Testis (tissue), 3 donors: ENCODE results near the gene STOX2. TPM values are rescaled to one million over a fixed set of nuclear protein-coding genes. Genes with fewer than 3 reads are reported as not detected.

Experiments used
- DNase-seq: peaks from one replicate; pipeline ENCODE4 v3.0.0-alpha.2; 2019
- H3K27ac ChIP-seq, 2 donors: fragments of 200-600 bp; sonication (generic); one replicate each; pipeline ENCODE4 v1.5.1; 2019
- H3K27me3 ChIP-seq: fragments of 200-600 bp; sonication (generic); one replicate; pipeline ENCODE4 v1.5.1; 2019
- H3K36me3 ChIP-seq: fragments of 200-600 bp; sonication (generic); one replicate; pipeline ENCODE4 v1.5.1; 2017; ENCODE audit warnings: low read depth; ENCODE audit errors: missing control alignments
- H3K4me1 ChIP-seq: fragments of 200-600 bp; sonication (generic); one replicate; pipeline ENCODE4 v1.5.1; 2019
- H3K4me3 ChIP-seq, 2 donors: fragments of 200-600 bp; sonication (generic); one replicate each; pipeline ENCODE4 v1.5.1; 2017 to 2019
- H3K9me3 ChIP-seq: fragments of 200-600 bp; sonication (generic); one replicate; pipeline ENCODE4 v1.5.1; 2017
- POLR2A ChIP-seq: fragments of 450-650 bp; IDR thresholded peaks from one replicate; pipeline ENCODE4 v1.6.1; 2017; ENCODE audit warnings: antibody characterized with exemption, mild to moderate bottlenecking, moderate library complexity
- WGBS, 2 donors: methylation state at CpG; one replicate each; pipeline ENCODE4 v1.1.5; 2018; 5-methylcytosine and 5-hydroxymethylcytosine counted together
- intact Hi-C: fragments of 100-400 bp; cut with DNase I; formaldehyde crosslinking; loops from one replicate; pipeline ENCODE4 v1.15.1; 2023; ENCODE audit warnings: low total_unique reads
- polyA plus RNA-seq: library from polyadenylated mRNA; stranded (reverse); fragments of 350-450 nt; fragmentation: Illumina TruSeq; extraction: RNeasy Lipid Tissue Mini Kit (QIAGEN cat#74804); gene quantifications from one replicate; pipeline ENCODE4 v1.2.3, GENCODE V29; 2014; ENCODE audit warnings: low read depth, low replicate concordance; ENCODE audit not compliant: insufficient read depth
- total RNA-seq, 2 donors: library from RNA; depleted of rRNA; stranded (reverse); fragments of >200 nt; gene quantifications; one replicate each; pipeline ENCODE4 v1.2.3, GENCODE V29; 2016
- TF ChIP-seq, protein P1 (sequence below), 3 experiments: fragments of 450-650 bp in 2 of 3; fragments of 200-600 bp in 1 of 3; sonication (generic) in 1 of 3; IDR thresholded peaks; one replicate each; pipeline ENCODE4 v1.5.1; 2016 to 2019; ENCODE audit warnings: antibody characterized with exemption in 3 of 3, mild to moderate bottlenecking in 2 of 3, moderate library complexity in 1 of 3

STOX2 gene
- total and polyA plus RNA-seq, 3 donors from 2014 or later, result 5.8 to 17.7 (median 15.2) TPM

DNA sequence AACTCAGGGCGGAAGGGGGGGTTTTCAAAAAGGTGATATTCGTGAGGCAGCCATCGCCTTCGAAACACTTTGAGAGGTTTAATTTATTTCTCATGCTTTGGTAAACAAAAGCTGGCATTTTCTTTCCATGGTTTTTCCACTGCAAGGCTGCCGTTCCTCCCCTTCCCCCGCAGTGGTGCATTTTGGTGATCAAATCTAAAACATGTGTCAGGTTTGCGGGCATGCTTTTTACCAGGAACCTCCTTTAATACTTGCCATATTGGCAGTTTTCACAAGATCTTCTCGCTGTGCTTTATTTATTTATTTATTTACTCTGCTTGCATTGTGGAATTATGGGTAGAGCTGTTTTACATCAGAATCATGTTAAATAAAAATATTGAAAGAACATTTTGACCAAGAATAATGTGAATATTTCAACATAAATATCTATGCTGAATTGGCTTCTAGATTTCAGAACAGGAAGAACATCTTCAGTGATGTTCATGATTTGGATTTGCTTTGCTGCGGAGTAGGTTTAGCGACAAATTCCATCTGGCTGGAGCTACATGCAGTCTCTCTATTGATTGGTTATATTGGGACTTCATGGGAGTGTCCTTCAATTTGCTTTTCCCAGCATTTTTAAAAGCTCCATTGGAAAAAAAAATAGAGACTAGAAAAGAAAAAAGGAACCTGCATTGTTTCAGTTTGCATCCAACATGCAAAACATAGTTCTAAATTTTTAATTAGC is 54.4 kb downstream of the STOX2 start:
- WGBS, 2 donors, result 64 to 72% methylated on average over 10 of the region's 10 CpGs
- intact Hi-C loops, result no loop called here
- Histone ChIP-seq H3K36me3 (no peaks in the 10 kb centered on the region), H3K9me3 (no peaks in the 10 kb centered on the region), H3K27ac (no peak overlapping the region), H3K4me3 (no peak overlapping the region), H3K27me3 (no peaks in the 10 kb centered on the region), H3K4me1 (no peaks in the 10 kb centered on the region)
- DNase-seq, result no peak
- TF ChIP-seq, protein P1, sequence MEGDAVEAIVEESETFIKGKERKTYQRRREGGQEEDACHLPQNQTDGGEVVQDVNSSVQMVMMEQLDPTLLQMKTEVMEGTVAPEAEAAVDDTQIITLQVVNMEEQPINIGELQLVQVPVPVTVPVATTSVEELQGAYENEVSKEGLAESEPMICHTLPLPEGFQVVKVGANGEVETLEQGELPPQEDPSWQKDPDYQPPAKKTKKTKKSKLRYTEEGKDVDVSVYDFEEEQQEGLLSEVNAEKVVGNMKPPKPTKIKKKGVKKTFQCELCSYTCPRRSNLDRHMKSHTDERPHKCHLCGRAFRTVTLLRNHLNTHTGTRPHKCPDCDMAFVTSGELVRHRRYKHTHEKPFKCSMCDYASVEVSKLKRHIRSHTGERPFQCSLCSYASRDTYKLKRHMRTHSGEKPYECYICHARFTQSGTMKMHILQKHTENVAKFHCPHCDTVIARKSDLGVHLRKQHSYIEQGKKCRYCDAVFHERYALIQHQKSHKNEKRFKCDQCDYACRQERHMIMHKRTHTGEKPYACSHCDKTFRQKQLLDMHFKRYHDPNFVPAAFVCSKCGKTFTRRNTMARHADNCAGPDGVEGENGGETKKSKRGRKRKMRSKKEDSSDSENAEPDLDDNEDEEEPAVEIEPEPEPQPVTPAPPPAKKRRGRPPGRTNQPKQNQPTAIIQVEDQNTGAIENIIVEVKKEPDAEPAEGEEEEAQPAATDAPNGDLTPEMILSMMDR (IDR thresholded peaks at IDR 0.05), result no peak
- TF ChIP-seq POLR2A, result no peak

- Histone ChIP-seq H3K9me3 (no peaks in the 10 kb centered on the region), H3K27me3 (no peaks in the 10 kb centered on the region), H3K4me1 (no peaks in the 10 kb centered on the region), H3K27ac (no peak overlapping the region), H3K36me3 (no peaks in the 10 kb centered on the region), H3K4me3 (no peak overlapping the region)
- peak; percentile 91 for DNase-seq
- TF ChIP-seq, protein P1 (IDR thresholded peaks at IDR 0.05), result no peak
- TF ChIP-seq POLR2A, result no peak
- intact Hi-C loops, result no loop called here
- 24 to 25% methylated on average over 7 to 8 of the region's 8 CpGs for WGBS, 2 donors
These were observed 54.9 kb downstream of the STOX2 start for GRCh38 chr4:183960046-183960420.

DNA sequence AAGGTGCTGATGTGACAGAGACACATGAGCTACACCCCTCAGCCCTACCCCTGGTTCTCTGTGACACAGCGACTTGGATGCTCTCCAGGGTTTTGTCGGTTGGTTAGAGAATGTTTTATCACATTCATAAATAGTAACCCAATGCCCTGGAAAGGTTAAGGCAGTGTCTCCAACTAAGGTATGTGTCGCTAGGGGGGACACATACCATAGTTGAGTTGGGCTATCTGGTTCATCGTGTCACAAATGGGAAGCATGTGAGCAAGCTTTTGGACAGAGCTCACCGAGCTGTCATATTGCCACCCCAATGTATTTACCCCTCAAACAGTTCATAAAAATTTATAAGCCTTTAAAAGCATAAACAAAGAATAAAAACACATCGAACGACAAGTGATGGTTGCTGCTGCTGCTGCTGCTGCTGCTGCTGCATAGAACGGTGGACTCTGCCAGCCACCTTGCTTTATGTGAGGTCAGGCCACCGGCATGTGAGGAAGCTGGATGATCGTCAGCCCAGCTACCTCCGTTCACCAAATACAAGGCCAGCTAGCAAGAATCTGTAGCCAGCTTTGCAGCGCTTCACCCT is 55.9 kb downstream of the STOX2 start:
- Histone ChIP-seq H3K27ac (no peak overlapping the region), H3K4me1 (no peaks in the 10 kb centered on the region), H3K36me3 (no peaks in the 10 kb centered on the region), H3K27me3 (no peaks in the 10 kb centered on the region), H3K4me3 (no peak overlapping the region), H3K9me3 (no peaks in the 10 kb centered on the region)
- intact Hi-C loops, result no loop called here
- TF ChIP-seq, protein P1 (IDR thresholded peaks at IDR 0.05), result no peak
- TF ChIP-seq POLR2A, result no peak
- 65 to 69% methylated on average over 12 of the region's 12 CpGs for WGBS, 2 donors
- DNase-seq, result no peak

DNA sequence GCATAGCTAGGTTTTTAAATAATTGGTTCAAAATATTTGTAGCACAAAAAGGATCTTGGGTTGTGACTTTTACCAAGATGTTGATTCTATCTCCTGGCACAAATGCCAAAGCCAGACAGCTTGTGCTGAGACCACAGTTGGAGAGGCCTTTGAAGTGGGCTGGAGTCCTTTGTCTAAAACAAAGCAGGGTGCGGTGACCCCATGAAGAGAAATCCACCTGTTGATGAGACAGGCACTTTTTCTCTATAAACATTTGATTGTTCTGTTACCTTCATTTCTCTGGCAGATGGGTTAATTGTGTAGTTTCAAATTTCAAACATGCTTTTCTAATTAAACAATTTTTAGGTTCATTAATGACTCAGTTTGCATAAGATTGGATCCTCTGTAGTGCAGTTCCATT is 56.7 kb downstream of the STOX2 start:
- no peak for DNase-seq
- TF ChIP-seq, protein P1 (IDR thresholded peaks at IDR 0.05), result no peak
- TF ChIP-seq POLR2A, result no peak
- Histone ChIP-seq H3K27ac (no peak overlapping the region), H3K36me3 (no peaks in the 10 kb centered on the region), H3K4me1 (no peaks in the 10 kb centered on the region), H3K27me3 (no peaks in the 10 kb centered on the region), H3K4me3 (no peak overlapping the region), H3K9me3 (no peaks in the 10 kb centered on the region)
- 58 to 94% methylated on average over 1 of the region's 1 CpG for WGBS, 2 donors
- intact Hi-C loops, result no loop called here

GRCh38 chr4:183962419-183962818 is 57.3 kb downstream of the STOX2 start:
- intact Hi-C loops, result no loop called here

More at GRCh38 chr4:183962419-183962818, 57.3 kb downstream of the STOX2 start:
- Histone ChIP-seq H3K4me3 (no peak overlapping the region), H3K9me3 (no peaks in the 10 kb centered on the region), H3K27ac (no peak overlapping the region), H3K36me3 (no peaks in the 10 kb centered on the region), H3K27me3 (no peaks in the 10 kb centered on the region), H3K4me1 (no peaks in the 10 kb centered on the region)
- TF ChIP-seq, protein P1 (IDR thresholded peaks at IDR 0.05), result no peak
- TF ChIP-seq POLR2A, result no peak
- WGBS, 2 donors, result 88 to 91% methylated on average over 2 of the region's 2 CpGs
- DNase-seq, result no peak
